Stimulated activated effector memory CD8-positive, alpha-beta T cell treated with anti-CD3 and anti-CD28 coated beads, Interleukin-12 subunit alpha, Interleukin-12 subunit beta, amount 100 ng/mL, for 72 hours (primary cell): Measurements from ENCODE around the gene NLRX1.
"Not testable (repeated sequence)": the region's sequence is repeated elsewhere in the genome, so short reads cannot be mapped to it uniquely, and the experiment has no call there.

Experiments used
- ATAC-seq: fragments of 150-1000 bp; cut with Tn5 transposase; 2 replicates; pipeline ENCODE4 v1.10.0; 2021
- DNase-seq, 2 donors: peaks; one replicate each; pipeline ENCODE4 v3.0.0; 2021 to 2022; ENCODE audit warnings: low spot score in 2 of 2
- H3K27ac Mint-ChIP-seq: one replicate; pipeline ENCODE4 v1.8.0; 2022; ENCODE audit warnings: mild to moderate bottlenecking, mixed read lengths
- H3K36me3 Mint-ChIP-seq: one replicate; pipeline ENCODE4 v1.8.0; 2022; ENCODE audit warnings: mild to moderate bottlenecking, mixed read lengths
- H3K4me1 Mint-ChIP-seq: one replicate; pipeline ENCODE4 v1.8.0; 2022; ENCODE audit warnings: mixed read lengths
- H3K4me3 Mint-ChIP-seq: one replicate; pipeline ENCODE4 v1.8.0; 2022; ENCODE audit warnings: mild to moderate bottlenecking, mixed read lengths
- H3K9me3 Mint-ChIP-seq: one replicate; pipeline ENCODE4 v1.8.0; 2022; ENCODE audit warnings: mixed read lengths

NLRX1 gene

GRCh38 chr11:119167933-119168332 is 592 bp upstream of the NLRX1 start:
- peaks cover 7% of the 10 kb centered on the region for H3K36me3 Mint-ChIP-seq
- H3K27ac Mint-ChIP-seq = peak overlapping the region; percentile 94
- no peaks in the 10 kb centered on the region for H3K9me3 Mint-ChIP-seq
- H3K4me3 Mint-ChIP-seq = peak overlapping the region; percentile 85
- peaks cover 12% of the 10 kb centered on the region for H3K4me1 Mint-ChIP-seq
- DNase-seq = no peak
- ATAC-seq = no peak

DNA sequence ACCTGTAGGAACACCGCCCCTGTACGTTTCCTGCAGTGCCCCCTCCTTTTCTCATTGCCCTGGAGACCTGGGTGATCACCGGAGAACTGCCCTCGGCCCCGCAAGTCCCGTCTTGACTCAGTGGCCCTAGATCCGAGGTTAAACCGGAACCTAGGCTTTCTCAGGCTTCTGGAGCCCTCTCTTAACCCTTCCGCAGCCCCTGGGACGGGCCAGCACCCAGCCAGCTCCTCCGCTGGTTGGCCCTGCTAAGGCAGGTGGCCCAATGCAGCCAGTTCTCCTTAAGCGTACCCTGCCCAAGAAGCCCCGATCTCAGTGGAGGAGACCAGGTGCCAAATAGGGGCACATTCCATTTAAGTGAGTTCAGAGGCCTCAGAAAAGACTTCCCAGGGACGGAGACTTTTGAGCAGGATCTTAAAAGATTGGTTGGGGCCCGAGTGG is 776 bp downstream of the NLRX1 start:
- Mint-ChIP-seq H3K27ac (peak overlapping the region; percentile 94), H3K9me3 (no peaks in the 10 kb centered on the region), H3K4me1 (peaks cover 12% of the 10 kb centered on the region), H3K36me3 (peaks cover 13% of the 10 kb centered on the region), H3K4me3 (peak overlapping the region; percentile 85)
- peak in 1 of 2 donors; percentile 79 for DNase-seq
- peak; percentile 60 for ATAC-seq

- H3K27ac Mint-ChIP-seq = no peak overlapping the region
- H3K4me1 Mint-ChIP-seq = peaks cover 12% of the 10 kb centered on the region
- H3K4me3 Mint-ChIP-seq = no peak overlapping the region
Observed at GRCh38 chr11:119172513-119172912, 4.0 kb downstream of the NLRX1 start.

GRCh38 chr11:119173453-119173852 is 4.9 kb downstream of the NLRX1 start:
- no peak overlapping the region for H3K27ac Mint-ChIP-seq
- H3K4me1 Mint-ChIP-seq = peaks cover 6% of the 10 kb centered on the region
- ATAC-seq (no peak), DNase-seq (no peak)
- no peaks in the 10 kb centered on the region for H3K9me3 Mint-ChIP-seq
- peaks cover 13% of the 10 kb centered on the region for H3K36me3 Mint-ChIP-seq
- H3K4me3 Mint-ChIP-seq = no peak overlapping the region

More at GRCh38 chr11:119172513-119172912, 4.0 kb downstream of the NLRX1 start:
- no peak for DNase-seq
- ATAC-seq = no peak
- H3K9me3 Mint-ChIP-seq = no peaks in the 10 kb centered on the region
- peaks cover 13% of the 10 kb centered on the region for H3K36me3 Mint-ChIP-seq

DNA sequence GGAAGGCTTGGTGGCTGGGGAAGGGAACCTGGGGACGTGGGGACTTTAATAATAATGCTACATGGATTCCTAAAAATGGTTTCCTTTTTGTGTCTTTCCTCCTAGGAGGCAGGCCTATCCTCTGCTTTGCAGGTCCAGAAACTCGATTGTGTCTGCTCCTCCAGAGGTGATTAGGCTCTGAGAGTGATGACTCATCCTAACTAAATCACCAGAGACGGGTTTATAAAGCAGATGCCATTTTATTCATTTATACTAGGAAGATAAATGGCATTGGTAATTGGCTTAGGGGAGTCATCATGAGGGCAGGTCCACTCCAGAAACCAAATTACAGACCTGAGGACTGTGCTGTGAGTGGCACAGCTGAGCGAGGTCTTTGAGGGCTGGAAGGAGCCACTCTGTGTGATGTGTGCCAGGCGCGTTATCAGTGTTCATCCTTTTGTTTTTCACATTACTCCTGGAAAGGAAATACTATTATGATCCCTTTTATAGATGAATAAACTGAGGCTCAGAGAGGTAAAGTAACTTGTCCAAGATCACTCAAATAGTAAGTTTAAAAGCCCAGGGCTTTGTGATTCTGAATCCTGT is 7.1 kb downstream of the NLRX1 start:
- ATAC-seq (no peak), DNase-seq (no peak)
- Mint-ChIP-seq H3K27ac (no peak overlapping the region), H3K9me3 (no peaks in the 10 kb centered on the region), H3K36me3 (peaks cover 14% of the 10 kb centered on the region), H3K4me1 (no peaks in the 10 kb centered on the region), H3K4me3 (no peak overlapping the region)

- no peak for ATAC-seq
- no peaks in the 10 kb centered on the region for H3K9me3 Mint-ChIP-seq
- peaks cover 10% of the 10 kb centered on the region for H3K36me3 Mint-ChIP-seq
- H3K4me3 Mint-ChIP-seq = no peak overlapping the region
- no peaks in the 10 kb centered on the region for H3K4me1 Mint-ChIP-seq
- no peak overlapping the region for H3K27ac Mint-ChIP-seq
- DNase-seq = no peak
Observed at GRCh38 chr11:119178166-119178680, 9.7 kb downstream of the NLRX1 start.

- no peak for ATAC-seq
- no peak for DNase-seq
- Mint-ChIP-seq H3K4me1 (no peaks in the 10 kb centered on the region), H3K27ac (no peak overlapping the region), H3K36me3 (peaks cover 7% of the 10 kb centered on the region), H3K9me3 (no peaks in the 10 kb centered on the region), H3K4me3 (no peak overlapping the region)
Observed at GRCh38 chr11:119179342-119179741, 10.8 kb downstream of the NLRX1 start.

GRCh38 chr11:119179983-119180382 is 11.5 kb downstream of the NLRX1 start:
- Mint-ChIP-seq H3K27ac (no peak overlapping the region), H3K36me3 (peaks cover 7% of the 10 kb centered on the region)

GRCh38 chr11:119180729-119181676 is 12.5 kb downstream of the NLRX1 start:
- H3K27ac Mint-ChIP-seq = no peak overlapping the region
- no peaks in the 10 kb centered on the region for H3K9me3 Mint-ChIP-seq
- no peaks in the 10 kb centered on the region for H3K4me1 Mint-ChIP-seq
- peaks cover 7% of the 10 kb centered on the region for H3K36me3 Mint-ChIP-seq
- no peak for ATAC-seq
- no peak for DNase-seq
- H3K4me3 Mint-ChIP-seq = no peak overlapping the region

More at GRCh38 chr11:119179983-119180382, 11.5 kb downstream of the NLRX1 start:
- DNase-seq = no peak
- no peak overlapping the region for H3K4me3 Mint-ChIP-seq
- H3K9me3 Mint-ChIP-seq = no peaks in the 10 kb centered on the region
- no peak for ATAC-seq
- no peaks in the 10 kb centered on the region for H3K4me1 Mint-ChIP-seq

GRCh38 chr11:119181677-119182412 is 13.3 kb downstream of the NLRX1 start:
- Mint-ChIP-seq H3K27ac (peak overlapping the region; percentile 45), H3K9me3 (no peaks in the 10 kb centered on the region), H3K36me3 (peaks cover 7% of the 10 kb centered on the region), H3K4me1 (no peaks in the 10 kb centered on the region), H3K4me3 (no peak overlapping the region)
- DNase-seq (no peak), ATAC-seq (no peak)

- not testable (repeated sequence) for ATAC-seq, DNase-seq, H3K27ac Mint-ChIP-seq, H3K36me3 Mint-ChIP-seq, H3K4me1 Mint-ChIP-seq, H3K9me3 Mint-ChIP-seq, H3K4me3 Mint-ChIP-seq
Observed at GRCh38 chr11:119184399-119184798, 15.9 kb downstream of the NLRX1 start.

DNA sequence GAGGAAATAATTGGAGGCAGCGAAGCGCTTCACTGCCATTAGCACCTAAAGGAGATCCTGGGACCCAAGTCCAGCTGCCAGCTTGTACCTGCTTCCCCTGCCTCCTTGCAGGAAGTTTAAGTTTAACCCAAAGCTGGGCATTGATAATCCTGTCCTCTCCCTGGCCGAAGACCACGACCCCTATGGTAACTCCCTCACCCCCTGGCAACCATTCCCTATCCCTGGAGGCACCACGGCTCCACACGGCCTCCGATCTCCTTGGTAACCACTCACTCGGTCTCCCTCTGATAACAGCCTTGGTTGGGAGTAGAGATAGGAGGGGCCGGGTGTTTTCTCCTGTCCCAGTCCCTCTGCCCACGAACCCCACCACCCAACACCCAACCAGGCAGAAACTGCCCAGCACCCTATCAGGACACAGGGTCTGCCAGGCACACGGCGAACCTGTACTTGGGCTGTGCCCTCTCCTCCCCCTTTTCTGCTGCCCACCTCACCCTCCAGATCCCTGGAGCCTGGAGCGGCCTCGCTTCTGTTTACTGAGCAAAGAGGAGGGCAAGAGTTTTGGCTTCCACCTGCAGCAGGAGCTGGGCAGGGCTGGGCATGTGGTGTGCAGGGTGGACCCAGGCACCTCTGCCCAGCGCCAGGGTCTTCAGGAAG is 17.6 kb downstream of the NLRX1 start:
- no peaks in the 10 kb centered on the region for H3K36me3 Mint-ChIP-seq
- H3K27ac Mint-ChIP-seq = no peak overlapping the region
- H3K9me3 Mint-ChIP-seq = no peaks in the 10 kb centered on the region
- no peak for DNase-seq
- no peaks in the 10 kb centered on the region for H3K4me1 Mint-ChIP-seq
- no peak overlapping the region for H3K4me3 Mint-ChIP-seq
- no peak for ATAC-seq

- Mint-ChIP-seq H3K9me3 (no peaks in the 10 kb centered on the region), H3K4me1 (no peaks in the 10 kb centered on the region), H3K27ac (no peak overlapping the region), H3K36me3 (no peaks in the 10 kb centered on the region), H3K4me3 (no peak overlapping the region)
- DNase-seq (no peak), ATAC-seq (no peak)
Observed at GRCh38 chr11:119187123-119187892, 18.8 kb downstream of the NLRX1 start.

- no peaks in the 10 kb centered on the region for H3K36me3 Mint-ChIP-seq
- no peak overlapping the region for H3K27ac Mint-ChIP-seq
- DNase-seq (no peak), ATAC-seq (no peak)
- H3K4me1 Mint-ChIP-seq = no peaks in the 10 kb centered on the region
- H3K9me3 Mint-ChIP-seq = no peaks in the 10 kb centered on the region
- no peak overlapping the region for H3K4me3 Mint-ChIP-seq
Observed at GRCh38 chr11:119188067-119188466, 19.5 kb downstream of the NLRX1 start.
